HG03575 (cell line): ENCODE data around the gene CUX1.
"Not testable (repeated sequence)": the region's sequence is repeated elsewhere in the genome, so short reads cannot be mapped to it uniquely, and the experiment has no call there.

Experiments
- ATAC-seq: cut with Tn5 transposase; IDR thresholded peaks from one replicate; pipeline ENCODE4 v1.9.1; 2021; ENCODE audit not compliant: unreplicated experiment, insufficient number of reproducible peaks, low FRiP score; ENCODE audit errors: extremely low read depth

CUX1 gene

GRCh38 chr7:101795461-101795860 lies 22.0 kb upstream of the CUX1 start:
- no peak for ATAC-seq

GRCh38 chr7:101798173-101798572 lies 19.3 kb upstream of the CUX1 start:
- not testable (repeated sequence) for ATAC-seq

GRCh38 chr7:101803203-101804087 lies 14.0 kb upstream of the CUX1 start:
- no peak for ATAC-seq

- ATAC-seq = no peak
Observed at GRCh38 chr7:101804088-101804963, 13.1 kb upstream of the CUX1 start.

- no peak for ATAC-seq
Observed at GRCh38 chr7:101804967-101805366, 12.5 kb upstream of the CUX1 start.

GRCh38 chr7:101812595-101812994 lies 4.8 kb upstream of the CUX1 start:
- ATAC-seq = no peak

- ATAC-seq = no peak
Observed at GRCh38 chr7:101813402-101814019, 3.9 kb upstream of the CUX1 start.

GRCh38 chr7:101814081-101814990 lies 3.1 kb upstream of the CUX1 start:
- no peak for ATAC-seq

- no peak for ATAC-seq
Observed at GRCh38 chr7:101814991-101815825, 2.2 kb upstream of the CUX1 start.

GRCh38 chr7:101815826-101816594 lies 1.4 kb upstream of the CUX1 start:
- ATAC-seq = no peak

- ATAC-seq = no peak
Observed at GRCh38 chr7:101816595-101817470, 593 bp upstream of the CUX1 start.

GRCh38 chr7:101818287-101819071 lies 1.1 kb downstream of the CUX1 start:
- no peak for ATAC-seq

- no peak for ATAC-seq
Observed at GRCh38 chr7:101819183-101819582, 1.8 kb downstream of the CUX1 start.

GRCh38 chr7:101819913-101820522 lies 2.6 kb downstream of the CUX1 start:
- ATAC-seq = no peak

- no peak for ATAC-seq
Observed at GRCh38 chr7:101820703-101821102, 3.3 kb downstream of the CUX1 start.
